HG02884 (cell line): Measurements from ENCODE around the gene ARHGAP25.

Source experiments
- ATAC-seq: cut with Tn5 transposase; IDR thresholded peaks from one replicate; pipeline ENCODE4 v1.9.1; 2021; ENCODE audit warnings: mild to moderate bottlenecking, moderate library complexity; ENCODE audit not compliant: unreplicated experiment

Gene ARHGAP25

GRCh38 chr2:68857202-68857845, 122.7 kb downstream of the ARHGAP25 start:
- ATAC-seq = peak; percentile 25

GRCh38 chr2:68857855-68858456, 123.3 kb downstream of the ARHGAP25 start:
- peak; percentile 57 for ATAC-seq

GRCh38 chr2:68860111-68860510, 125.5 kb downstream of the ARHGAP25 start:
- ATAC-seq = no peak

- ATAC-seq = no peak
Measured at GRCh38 chr2:68861330-68861729, 126.7 kb downstream of the ARHGAP25 start.

GRCh38 chr2:68862889-68863288, 128.3 kb downstream of the ARHGAP25 start:
- ATAC-seq = no peak

- ATAC-seq = no peak
Measured at GRCh38 chr2:68863996-68864395, 129.4 kb downstream of the ARHGAP25 start.

GRCh38 chr2:68865108-68865507, 130.5 kb downstream of the ARHGAP25 start:
- ATAC-seq = no peak

- no peak for ATAC-seq
Measured at GRCh38 chr2:68870215-68870614, 135.6 kb downstream of the ARHGAP25 start.

- ATAC-seq = no peak
Measured at GRCh38 chr2:68871159-68871764, 136.7 kb downstream of the ARHGAP25 start, which contains the start of gene BMP10. Gene BMP10 (minus strand): TSS chr2:68871397. CDS start chr2:68871358, 39 bp downstream.
